ENCODE data around the gene TBC1D25.

The TBC1D25 gene

DNA sequence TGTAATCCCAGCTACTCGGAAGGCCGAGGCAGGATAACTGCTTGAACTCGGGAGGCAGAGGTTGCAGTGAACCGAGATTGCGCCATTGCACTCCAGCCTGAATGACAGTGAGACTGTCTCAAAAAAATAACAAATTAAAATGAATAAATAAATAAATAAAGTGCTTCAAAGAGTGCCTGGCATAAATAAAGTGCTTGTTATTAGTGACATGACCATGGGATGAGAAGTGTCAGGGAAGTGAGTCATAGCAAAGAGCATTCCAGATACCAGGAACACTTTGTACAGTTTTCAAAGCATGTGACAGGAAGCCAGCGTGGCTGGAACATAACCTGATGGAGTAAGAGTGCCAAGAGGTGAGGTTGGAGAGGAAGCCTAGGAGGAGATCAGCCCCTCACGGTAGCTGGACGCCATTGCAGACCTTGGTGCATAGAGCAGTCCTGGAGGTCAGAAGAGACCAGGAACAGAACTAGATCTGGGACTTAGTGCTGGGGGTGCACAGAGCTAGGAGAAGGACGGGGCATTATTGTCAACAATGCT, 51.8 kb downstream of the TBC1D25 start:
- peaks cover 4% of the 10 kb centered on the region for H3K27me3 Mint-ChIP-seq
- DNase-seq: no peak
- no peak overlapping the region for H3K27ac Mint-ChIP-seq
- H3K36me3 Mint-ChIP-seq: no peaks in the 10 kb centered on the region
- H3K9me3 Mint-ChIP-seq: no peaks in the 10 kb centered on the region
- CTCF ChIA-PET: interaction anchor here (1.6 kb wide), 1 partner anchor 13 kb away, joined by 3 read pairs; no protein-coding TSS in a partner anchor
- H3K4me1 Mint-ChIP-seq: peaks cover 9% of the 10 kb centered on the region
- H3K4me3 Mint-ChIP-seq: no peak overlapping the region

DNA sequence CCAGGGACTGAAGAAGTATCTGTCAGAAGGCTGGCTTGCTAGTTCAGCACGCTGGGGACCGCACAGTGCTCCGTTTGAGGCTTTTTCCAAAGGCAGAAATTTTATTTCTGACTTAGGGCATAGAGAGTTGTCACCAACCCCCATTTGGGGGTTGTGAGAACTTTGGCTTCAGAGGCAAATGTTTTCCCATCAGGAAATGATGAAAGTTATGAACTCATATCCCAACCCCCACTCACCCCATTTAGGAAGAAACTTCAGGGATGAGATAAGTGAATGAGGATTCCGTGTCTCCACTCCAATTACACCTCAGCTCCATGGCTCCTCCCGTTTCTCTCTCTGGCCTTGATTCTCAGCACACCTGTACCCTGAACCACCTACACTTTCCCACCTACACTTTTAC, 53.5 kb downstream of the TBC1D25 start:
- peaks cover 4% of the 10 kb centered on the region for H3K36me3 Mint-ChIP-seq
- CTCF ChIA-PET: no interaction called here
- peaks cover 8% of the 10 kb centered on the region for H3K27me3 Mint-ChIP-seq
- no peak overlapping the region for H3K27ac Mint-ChIP-seq
- H3K9me3 Mint-ChIP-seq: no peaks in the 10 kb centered on the region
- DNase-seq: no peak
- H3K4me1 Mint-ChIP-seq: peaks cover 15% of the 10 kb centered on the region
- H3K4me3 Mint-ChIP-seq: no peak overlapping the region

DNA sequence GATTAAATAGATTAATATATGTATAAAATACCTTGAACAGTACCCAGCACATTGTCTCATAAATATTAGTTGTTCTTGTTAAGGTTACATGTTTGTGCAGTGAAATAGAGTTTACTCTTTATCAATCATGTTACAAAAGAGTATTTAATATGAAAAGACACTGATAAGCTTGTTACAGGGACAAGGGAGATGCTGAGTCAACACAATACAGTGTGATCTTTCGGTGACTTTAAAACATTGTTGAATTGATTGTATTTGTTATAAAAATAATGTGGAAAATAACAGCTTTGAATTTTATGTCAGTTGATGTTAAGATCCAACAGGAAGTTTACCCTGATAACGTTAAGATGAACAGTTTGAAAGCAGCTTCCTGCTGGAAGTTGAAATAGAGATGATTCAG, 56.4 kb downstream of the TBC1D25 start:
- H3K4me1 Mint-ChIP-seq: peaks cover 18% of the 10 kb centered on the region
- H3K4me3 Mint-ChIP-seq: no peak overlapping the region
- no peak for DNase-seq
- CTCF ChIA-PET: no interaction called here
- peaks cover 8% of the 10 kb centered on the region for H3K36me3 Mint-ChIP-seq
- H3K9me3 Mint-ChIP-seq: no peaks in the 10 kb centered on the region
- H3K27me3 Mint-ChIP-seq: peaks cover 6% of the 10 kb centered on the region
- H3K27ac Mint-ChIP-seq: no peak overlapping the region

DNA sequence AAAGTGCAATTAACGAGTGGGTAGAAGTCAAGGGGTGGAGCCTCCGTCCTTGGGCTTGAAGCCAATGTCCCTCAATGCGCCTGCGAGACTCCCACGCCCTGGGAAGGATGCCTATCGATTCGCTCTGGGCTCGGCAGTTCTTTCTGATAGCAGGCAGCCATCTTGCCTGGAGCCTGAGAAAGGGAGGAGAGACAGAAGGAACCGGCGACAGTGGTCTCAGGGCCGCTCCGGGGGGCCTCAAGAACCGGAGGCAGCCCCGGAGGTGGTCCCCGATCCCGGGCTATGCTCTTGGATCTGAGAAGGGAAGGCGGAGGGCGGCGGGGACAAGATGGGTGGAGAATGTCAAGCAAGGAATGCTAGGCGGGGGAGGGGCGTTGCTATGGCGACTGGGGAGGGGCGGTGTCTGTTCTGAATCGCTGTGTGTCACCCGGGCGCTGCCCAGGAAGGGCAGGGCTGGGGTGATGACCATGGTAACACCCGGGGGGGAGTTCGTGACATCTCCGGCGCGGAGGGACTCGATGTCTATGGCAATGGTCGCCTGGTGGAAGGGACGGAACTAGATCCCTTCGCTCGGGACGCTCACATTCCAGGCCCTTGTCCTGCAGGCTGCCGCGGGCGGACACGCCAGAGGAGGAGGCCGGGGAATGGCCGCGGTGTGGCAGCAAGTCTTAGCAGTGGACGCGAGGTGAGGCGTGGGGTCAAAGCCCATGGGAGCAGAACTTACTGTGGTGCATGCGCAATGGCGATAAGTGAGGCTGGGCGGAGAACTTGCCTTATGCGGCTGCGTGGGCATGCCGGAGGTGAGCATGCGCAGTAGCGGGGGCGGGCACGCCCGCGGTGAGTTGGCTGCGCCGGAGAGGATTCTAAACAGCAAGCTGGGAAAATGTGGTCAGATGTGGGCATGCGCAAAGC, 58.1 kb downstream of the TBC1D25 start, which contains the start of gene WDR13:
TSS of gene WDR13 (plus strand) at position 140 of the 912 bp plus-strand sequence. CDS start at position 645, 505 bp downstream.
- Mint-ChIP-seq H3K36me3 (peaks cover 13% of the 10 kb centered on the region), H3K9me3 (no peaks in the 10 kb centered on the region), H3K4me3 (peak within 1 kb of the TSS; percentile 92), H3K4me1 (peaks cover 14% of the 10 kb centered on the region), H3K27me3 (peaks cover 6% of the 10 kb centered on the region), H3K27ac (peak within 1 kb of the TSS; percentile 100)
- peak; percentile 93 for DNase-seq
- CTCF ChIA-PET: no interaction called here

DNA sequence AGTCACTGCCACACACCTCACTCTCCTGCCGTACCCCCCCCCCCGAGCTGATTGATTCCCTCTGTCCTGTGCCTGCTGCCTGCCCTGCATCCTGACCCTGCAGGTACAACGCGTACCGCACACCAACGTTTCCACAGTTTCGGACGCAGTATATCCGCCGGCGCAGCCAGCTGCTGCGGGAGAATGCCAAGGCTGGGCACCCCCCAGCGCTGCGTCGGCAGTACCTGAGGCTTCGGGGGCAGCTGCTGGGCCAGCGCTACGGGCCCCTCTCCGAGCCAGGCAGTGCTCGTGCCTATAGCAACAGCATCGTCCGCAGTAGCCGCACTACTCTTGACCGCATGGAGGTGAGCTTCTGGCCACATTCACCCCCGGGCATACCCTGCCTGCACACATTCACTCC, 59.1 kb downstream of the TBC1D25 start:
- peaks cover 6% of the 10 kb centered on the region for H3K27me3 Mint-ChIP-seq

DNA sequence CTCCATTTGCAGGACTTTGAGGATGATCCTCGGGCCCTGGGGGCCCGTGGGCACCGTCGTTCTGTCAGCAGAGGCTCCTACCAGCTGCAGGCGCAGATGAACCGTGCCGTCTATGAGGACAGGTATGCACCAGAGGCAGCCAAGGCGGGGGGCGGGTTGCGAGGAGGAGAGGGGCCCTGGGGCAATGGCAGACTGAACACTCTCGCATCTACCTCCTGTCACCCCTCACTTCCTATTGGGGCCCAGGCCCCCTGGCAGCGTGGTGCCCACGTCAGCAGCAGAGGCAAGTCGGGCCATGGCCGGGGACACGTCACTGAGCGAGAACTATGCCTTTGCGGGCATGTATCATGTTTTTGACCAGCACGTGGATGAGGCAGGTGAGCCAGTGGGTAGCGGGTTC, 59.8 kb downstream of the TBC1D25 start:
- H3K27ac Mint-ChIP-seq: no peak overlapping the region
- H3K36me3 Mint-ChIP-seq: peaks cover 14% of the 10 kb centered on the region
- DNase-seq: no peak
- peaks cover 6% of the 10 kb centered on the region for H3K27me3 Mint-ChIP-seq
- H3K4me1 Mint-ChIP-seq: peaks cover 14% of the 10 kb centered on the region
- CTCF ChIA-PET: no interaction called here
- H3K4me3 Mint-ChIP-seq: no peak overlapping the region
- H3K9me3 Mint-ChIP-seq: no peaks in the 10 kb centered on the region

More for the DNA sequence above, 59.1 kb downstream of the TBC1D25 start:
- no peaks in the 10 kb centered on the region for H3K9me3 Mint-ChIP-seq
- CTCF ChIA-PET: no interaction called here
- H3K4me3 Mint-ChIP-seq: peak overlapping the region; percentile 92
- peaks cover 14% of the 10 kb centered on the region for H3K4me1 Mint-ChIP-seq
- peaks cover 13% of the 10 kb centered on the region for H3K36me3 Mint-ChIP-seq
- H3K27ac Mint-ChIP-seq: peak overlapping the region; percentile 100
- DNase-seq: no peak

DNA sequence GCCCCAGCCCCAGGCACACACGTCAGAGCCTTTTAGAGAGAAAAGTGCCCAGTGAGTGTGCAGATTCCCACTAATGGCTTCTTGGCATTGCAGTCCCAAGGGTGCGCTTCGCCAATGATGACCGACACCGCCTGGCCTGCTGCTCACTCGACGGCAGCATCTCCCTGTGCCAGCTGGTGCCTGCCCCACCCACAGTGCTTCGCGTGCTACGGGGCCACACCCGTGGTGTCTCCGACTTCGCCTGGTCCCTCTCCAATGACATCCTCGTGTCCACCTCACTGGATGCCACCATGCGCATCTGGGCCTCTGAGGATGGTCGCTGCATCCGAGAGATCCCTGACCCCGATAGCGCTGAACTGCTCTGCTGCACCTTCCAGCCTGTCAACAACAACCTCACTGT, 60.7 kb downstream of the TBC1D25 start:
- CTCF ChIA-PET: no interaction called here
- peaks cover 18% of the 10 kb centered on the region for H3K36me3 Mint-ChIP-seq
- H3K27me3 Mint-ChIP-seq: peaks cover 6% of the 10 kb centered on the region
- DNase-seq: no peak
- H3K9me3 Mint-ChIP-seq: no peaks in the 10 kb centered on the region
- H3K4me3 Mint-ChIP-seq: no peak overlapping the region
- H3K4me1 Mint-ChIP-seq: peaks cover 14% of the 10 kb centered on the region
- H3K27ac Mint-ChIP-seq: no peak overlapping the region

DNA sequence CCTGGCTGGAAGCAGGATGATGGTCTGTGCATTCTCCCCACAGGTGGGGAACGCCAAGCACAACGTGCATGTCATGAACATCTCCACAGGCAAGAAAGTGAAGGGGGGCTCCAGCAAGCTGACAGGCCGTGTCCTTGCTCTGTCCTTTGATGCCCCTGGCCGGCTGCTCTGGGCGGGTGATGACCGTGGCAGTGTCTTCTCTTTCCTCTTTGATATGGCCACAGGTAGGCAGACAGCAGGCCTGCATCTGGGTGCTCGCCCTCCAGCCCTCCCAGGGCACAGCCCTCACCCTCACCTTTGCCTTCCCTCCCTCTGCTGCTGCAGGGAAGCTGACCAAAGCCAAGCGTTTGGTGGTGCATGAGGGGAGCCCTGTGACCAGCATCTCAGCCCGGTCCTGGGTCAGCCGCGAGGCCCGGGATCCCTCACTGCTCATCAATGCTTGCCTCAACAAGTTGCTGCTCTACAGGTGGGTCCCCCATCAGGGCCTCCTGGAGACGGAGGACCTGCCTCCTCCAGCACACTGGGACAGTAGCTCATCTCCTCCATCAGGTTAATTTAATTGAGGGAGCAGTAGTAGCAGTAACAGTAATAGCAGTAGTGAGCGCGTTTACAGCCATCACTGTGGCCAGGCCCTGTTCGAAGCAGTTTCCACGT, 62.4 kb downstream of the TBC1D25 start:
- no peak for DNase-seq
- H3K4me3 Mint-ChIP-seq: no peak overlapping the region
- H3K36me3 Mint-ChIP-seq: peaks cover 19% of the 10 kb centered on the region
- no peaks in the 10 kb centered on the region for H3K9me3 Mint-ChIP-seq
- peaks cover 14% of the 10 kb centered on the region for H3K4me1 Mint-ChIP-seq
- peaks cover 6% of the 10 kb centered on the region for H3K27me3 Mint-ChIP-seq
- CTCF ChIA-PET: interaction anchor here (0.6 kb wide), 1 partner anchor 48 kb away, joined by 3 read pairs; no protein-coding TSS in a partner anchor
- H3K27ac Mint-ChIP-seq: no peak overlapping the region

DNA sequence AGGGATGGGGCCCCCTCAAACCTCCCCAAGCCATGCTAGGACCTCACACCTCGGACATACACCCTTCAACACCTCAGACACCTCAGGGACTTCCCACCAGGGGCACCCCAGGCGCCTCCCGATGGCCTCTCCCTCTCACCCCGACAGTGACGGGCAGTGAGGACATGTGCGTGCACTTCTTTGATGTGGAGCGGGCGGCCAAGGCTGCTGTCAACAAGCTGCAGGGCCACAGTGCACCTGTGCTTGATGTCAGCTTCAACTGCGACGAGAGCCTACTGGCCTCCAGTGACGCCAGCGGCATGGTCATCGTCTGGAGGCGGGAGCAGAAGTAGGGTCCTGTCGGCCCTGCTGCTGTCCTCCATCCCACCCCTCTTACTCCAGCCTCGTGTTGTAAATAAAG, 65.2 kb downstream of the TBC1D25 start:
- CTCF ChIA-PET: no interaction called here
- no peak for DNase-seq
- H3K27ac Mint-ChIP-seq: no peak overlapping the region
- H3K9me3 Mint-ChIP-seq: no peaks in the 10 kb centered on the region
- H3K4me1 Mint-ChIP-seq: no peaks in the 10 kb centered on the region
- peaks cover 11% of the 10 kb centered on the region for H3K36me3 Mint-ChIP-seq
- no peaks in the 10 kb centered on the region for H3K27me3 Mint-ChIP-seq
- no peak overlapping the region for H3K4me3 Mint-ChIP-seq

DNA sequence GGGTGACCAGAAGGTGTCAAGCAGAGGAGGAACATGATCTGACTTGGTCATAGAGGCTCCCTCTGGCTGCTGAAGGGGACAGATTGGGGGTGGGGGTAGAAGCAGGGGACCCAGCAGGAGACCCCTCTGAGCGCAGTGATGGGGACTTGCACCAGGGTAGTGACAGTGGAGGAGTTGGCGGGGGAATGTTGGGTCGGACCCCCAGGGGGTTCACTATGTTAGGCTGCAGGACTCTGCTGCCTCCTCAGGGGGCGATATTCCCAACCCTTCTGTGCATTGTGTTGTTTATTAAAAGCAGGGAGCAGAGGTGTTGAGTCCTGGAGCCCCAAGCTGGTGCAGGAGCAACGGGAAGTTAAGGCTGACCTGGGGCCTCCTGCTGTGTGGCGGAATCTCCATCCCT, 66.6 kb downstream of the TBC1D25 start:
- Mint-ChIP-seq H3K27ac (no peak overlapping the region), H3K4me1 (no peaks in the 10 kb centered on the region), H3K36me3 (peaks cover 9% of the 10 kb centered on the region), H3K4me3 (no peak overlapping the region), H3K9me3 (no peaks in the 10 kb centered on the region), H3K27me3 (no peaks in the 10 kb centered on the region)
- CTCF ChIA-PET: no interaction called here
- no peak for DNase-seq

DNA sequence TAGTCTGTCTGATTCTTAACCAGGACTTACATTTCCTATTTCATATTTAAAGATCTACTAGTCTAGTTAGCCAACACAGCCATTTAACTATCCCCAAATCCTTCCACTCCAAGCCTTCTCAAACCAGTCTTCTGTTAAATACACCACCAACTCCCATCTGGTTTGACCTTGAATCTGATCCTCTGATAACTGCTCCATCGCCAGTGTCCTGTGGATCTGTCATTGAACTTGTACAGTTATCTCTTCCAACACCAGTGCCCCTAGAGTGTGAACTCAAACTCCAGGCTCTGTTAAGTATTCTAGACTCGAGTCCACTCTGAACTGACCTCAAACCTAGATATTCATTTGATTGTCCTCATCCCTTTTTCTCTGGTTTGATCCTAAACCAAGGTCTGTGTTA, 72.2 kb downstream of the TBC1D25 start:
- H3K4me3 Mint-ChIP-seq: no peak overlapping the region
- CTCF ChIA-PET: no interaction called here
- no peak for DNase-seq
- no peak overlapping the region for H3K27ac Mint-ChIP-seq
- no peaks in the 10 kb centered on the region for H3K4me1 Mint-ChIP-seq
- peaks cover 8% of the 10 kb centered on the region for H3K27me3 Mint-ChIP-seq
- no peaks in the 10 kb centered on the region for H3K9me3 Mint-ChIP-seq
- H3K36me3 Mint-ChIP-seq: no peaks in the 10 kb centered on the region
